ENCODE measurements around the gene SULT2B1.

GRCh38 chr19:48516536-48516935 is 35.4 kb upstream of the SULT2B1 start:
- TF ChIP-seq ZNF274 (IDR thresholded peaks at IDR 0.05; ENCODE audit: low read depth, low read length) (no peak), YY1 (IDR thresholded peaks at IDR 0.05; ENCODE audit: insufficient read depth, insufficient read length) (no peak)
